Esophagus squamous epithelium (tissue), 5 donors: ENCODE measurements around the gene HSF5. TPM values are rescaled to one million over a fixed set of nuclear protein-coding genes. Genes with fewer than 3 reads are reported as not detected.

Source experiments
- DNase-seq: peaks from one replicate; lab custom pipeline; 2025; lab: John Stamatoyannopoulos, UW
- H3K27ac ChIP-seq, 4 donors: fragments of 200-600 bp; sonication (generic); one replicate each; pipeline ENCODE4 v1.5.1; 2016 to 2019; ENCODE audit warnings: mild to moderate bottlenecking in 1 of 4
- H3K27me3 ChIP-seq, 4 donors: fragments of 200-600 bp; sonication (generic); 1 replicate in 3 of 4; 2 replicates in 1 of 4; pipeline versions ENCODE4 v1.5.1 to v1.6.0; 2017 to 2021; ENCODE audit warnings: antibody characterized with exemption in 1 of 4
- H3K36me3 ChIP-seq, 3 donors: fragments of 200-600 bp; sonication (generic); one replicate each; pipeline ENCODE4 v1.5.1; 2016 to 2019
- H3K4me1 ChIP-seq, 3 donors: fragments of 200-600 bp; sonication (generic); one replicate each; pipeline ENCODE4 v1.5.1; 2017 to 2019
- H3K4me3 ChIP-seq, 4 donors: fragments of 200-600 bp; sonication (generic); 1 replicate in 3 of 4; 2 replicates in 1 of 4; pipeline ENCODE4 v1.5.1; 2016 to 2019; ENCODE audit warnings: mild to moderate bottlenecking in 2 of 4, moderate library complexity in 1 of 4
- H3K9me3 ChIP-seq, 3 donors: fragments of 200-600 bp; sonication (generic); one replicate each; pipeline ENCODE4 v1.5.1; 2016 to 2019
- POLR2A ChIP-seq, 4 donors: fragments of 450-650 bp; IDR thresholded peaks; one replicate each; pipeline ENCODE4 v1.6.1; 2017; ENCODE audit warnings: antibody characterized with exemption in 4 of 4, mild to moderate bottlenecking in 4 of 4, moderate library complexity in 3 of 4
- WGBS, 2 donors: methylation state at CpG; one replicate each; pipeline ENCODE4 v1.1.5; 2018; 5-methylcytosine and 5-hydroxymethylcytosine counted together
- intact Hi-C: fragments of 100-400 bp; cut with DNase I; formaldehyde crosslinking; loops from one replicate; pipeline ENCODE4 v1.15.0; 2022
- total RNA-seq, 4 donors: library from RNA; depleted of rRNA; stranded (reverse); fragments of >200 nt; gene quantifications; one replicate each; pipeline ENCODE4 v1.1.0, GENCODE V29; 2016
- TF ChIP-seq, protein P1 (sequence below), 6 experiments: fragments of 450-650 bp in 4 of 6; fragments of 200-600 bp in 2 of 6; sonication (generic) in 2 of 6; IDR thresholded peaks; one replicate each; pipeline ENCODE4 v1.5.1; 2016 to 2019; ENCODE audit warnings: antibody characterized with exemption in 6 of 6, mild to moderate bottlenecking in 4 of 6, moderate library complexity in 4 of 6
- donor health status: DM: yes; HTN: yes; CAD: no.

Gene HSF5
- total RNA-seq, 4 donors from 2014 or later: under 0.01 TPM; not detected in 3

DNA sequence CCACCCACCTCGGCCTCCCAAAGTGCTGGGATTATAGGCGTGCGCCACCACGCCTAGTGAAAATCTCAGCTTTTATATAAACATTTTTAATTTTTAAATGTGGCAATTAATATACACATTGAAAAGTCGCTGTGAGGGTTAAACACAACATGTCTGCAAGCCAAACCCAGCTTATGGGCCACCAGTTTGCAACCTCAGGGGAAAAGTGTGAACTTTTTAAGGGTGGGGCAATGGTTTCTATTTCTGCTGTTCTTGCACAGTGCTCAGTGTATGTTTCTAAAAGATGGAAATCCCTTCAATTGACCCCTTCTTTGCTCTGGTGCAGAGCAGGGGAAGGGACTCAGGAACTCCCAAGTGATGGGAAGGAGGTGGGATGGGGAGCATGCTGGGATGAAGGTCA, 117.9 kb downstream of the HSF5 start:
- H3K4me1 ChIP-seq: peaks cover 11 to 61% (median 13%) of the 10 kb centered on the region in 3 donors
- 83 to 95% methylated on average over 4 to 5 of the region's 5 CpGs for WGBS, 2 donors
- peak overlapping the region in 1 of 4 donors; percentile 79 for H3K27ac ChIP-seq
- intact Hi-C loops: no loop called here
- peaks cover 0 to 18% (median 0%) of the 10 kb centered on the region in 3 donors for H3K36me3 ChIP-seq
- no peak overlapping the region for H3K4me3 ChIP-seq
- no peak for TF ChIP-seq POLR2A (IDR thresholded peaks at IDR 0.05)
- TF ChIP-seq, protein P1, sequence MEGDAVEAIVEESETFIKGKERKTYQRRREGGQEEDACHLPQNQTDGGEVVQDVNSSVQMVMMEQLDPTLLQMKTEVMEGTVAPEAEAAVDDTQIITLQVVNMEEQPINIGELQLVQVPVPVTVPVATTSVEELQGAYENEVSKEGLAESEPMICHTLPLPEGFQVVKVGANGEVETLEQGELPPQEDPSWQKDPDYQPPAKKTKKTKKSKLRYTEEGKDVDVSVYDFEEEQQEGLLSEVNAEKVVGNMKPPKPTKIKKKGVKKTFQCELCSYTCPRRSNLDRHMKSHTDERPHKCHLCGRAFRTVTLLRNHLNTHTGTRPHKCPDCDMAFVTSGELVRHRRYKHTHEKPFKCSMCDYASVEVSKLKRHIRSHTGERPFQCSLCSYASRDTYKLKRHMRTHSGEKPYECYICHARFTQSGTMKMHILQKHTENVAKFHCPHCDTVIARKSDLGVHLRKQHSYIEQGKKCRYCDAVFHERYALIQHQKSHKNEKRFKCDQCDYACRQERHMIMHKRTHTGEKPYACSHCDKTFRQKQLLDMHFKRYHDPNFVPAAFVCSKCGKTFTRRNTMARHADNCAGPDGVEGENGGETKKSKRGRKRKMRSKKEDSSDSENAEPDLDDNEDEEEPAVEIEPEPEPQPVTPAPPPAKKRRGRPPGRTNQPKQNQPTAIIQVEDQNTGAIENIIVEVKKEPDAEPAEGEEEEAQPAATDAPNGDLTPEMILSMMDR (IDR thresholded peaks at IDR 0.05): no peak
- no peaks in the 10 kb centered on the region for H3K9me3 ChIP-seq
- H3K27me3 ChIP-seq: no peaks in the 10 kb centered on the region
- DNase-seq: no peak

Other genes starting within 250 kb of the HSF5 start
- 1 to 10 TPM in 1 of 4 donors, under 1 TPM in 1, not detected in 2; 0.27 to 2.5 TPM for gene LPO, start 249.8 kb downstream of the HSF5 start, total RNA-seq
- gene MPO, start 207.5 kb downstream of the HSF5 start, total RNA-seq: not detected
- gene TSPOAP1, start 159.6 kb downstream of the HSF5 start, total RNA-seq: 10 to 100 TPM in 1 of 4 donors, 1 to 10 TPM in 3; 2.9 to 16.0 (median 3.3) TPM
- 10 to 100 TPM; 29.9 to 54.9 (median 37.0) TPM for gene SUPT4H1, start 136.2 kb downstream of the HSF5 start, total RNA-seq
- 10 to 100 TPM in 1 of 4 donors, 1 to 10 TPM in 3; 6.4 to 13.8 (median 8.1) TPM for gene RNF43, start 70.9 kb downstream of the HSF5 start, total RNA-seq
- 10 to 100 TPM; 21.7 to 34.5 (median 28.0) TPM for gene MTMR4, start 26.2 kb upstream of the HSF5 start, total RNA-seq
- gene TEX14, start 203.6 kb upstream of the HSF5 start, total RNA-seq: under 1 TPM in 2 of 4 donors, not detected in 2; 0.13 to 0.19 TPM
- 10 to 100 TPM; 11.6 to 19.2 (median 14.6) TPM for gene RAD51C, start 204.2 kb upstream of the HSF5 start, total RNA-seq